GM12864 (cell line): Measurements from ENCODE around the gene RIF1.

Source experiments
- DNase-seq: peaks from one replicate; pipeline ENCODE4 v3.0.0-alpha.2; 2011; ENCODE audit warnings: low read depth
- H3K4me3 ChIP-seq: 2 replicates; pipeline ENCODE4 v1.5.1; 2011; ENCODE audit warnings: mild to moderate bottlenecking, low read depth, low read length, control low read depth
- TF ChIP-seq, protein P1 (sequence below): IDR thresholded peaks from 2 replicates; pipeline ENCODE4 v1.5.1; 2011; ENCODE audit warnings: low read depth, mild to moderate bottlenecking, moderate library complexity, low read length, control low read depth, inconsistent platforms; ENCODE audit errors: missing control alignments

Gene RIF1, protein sequence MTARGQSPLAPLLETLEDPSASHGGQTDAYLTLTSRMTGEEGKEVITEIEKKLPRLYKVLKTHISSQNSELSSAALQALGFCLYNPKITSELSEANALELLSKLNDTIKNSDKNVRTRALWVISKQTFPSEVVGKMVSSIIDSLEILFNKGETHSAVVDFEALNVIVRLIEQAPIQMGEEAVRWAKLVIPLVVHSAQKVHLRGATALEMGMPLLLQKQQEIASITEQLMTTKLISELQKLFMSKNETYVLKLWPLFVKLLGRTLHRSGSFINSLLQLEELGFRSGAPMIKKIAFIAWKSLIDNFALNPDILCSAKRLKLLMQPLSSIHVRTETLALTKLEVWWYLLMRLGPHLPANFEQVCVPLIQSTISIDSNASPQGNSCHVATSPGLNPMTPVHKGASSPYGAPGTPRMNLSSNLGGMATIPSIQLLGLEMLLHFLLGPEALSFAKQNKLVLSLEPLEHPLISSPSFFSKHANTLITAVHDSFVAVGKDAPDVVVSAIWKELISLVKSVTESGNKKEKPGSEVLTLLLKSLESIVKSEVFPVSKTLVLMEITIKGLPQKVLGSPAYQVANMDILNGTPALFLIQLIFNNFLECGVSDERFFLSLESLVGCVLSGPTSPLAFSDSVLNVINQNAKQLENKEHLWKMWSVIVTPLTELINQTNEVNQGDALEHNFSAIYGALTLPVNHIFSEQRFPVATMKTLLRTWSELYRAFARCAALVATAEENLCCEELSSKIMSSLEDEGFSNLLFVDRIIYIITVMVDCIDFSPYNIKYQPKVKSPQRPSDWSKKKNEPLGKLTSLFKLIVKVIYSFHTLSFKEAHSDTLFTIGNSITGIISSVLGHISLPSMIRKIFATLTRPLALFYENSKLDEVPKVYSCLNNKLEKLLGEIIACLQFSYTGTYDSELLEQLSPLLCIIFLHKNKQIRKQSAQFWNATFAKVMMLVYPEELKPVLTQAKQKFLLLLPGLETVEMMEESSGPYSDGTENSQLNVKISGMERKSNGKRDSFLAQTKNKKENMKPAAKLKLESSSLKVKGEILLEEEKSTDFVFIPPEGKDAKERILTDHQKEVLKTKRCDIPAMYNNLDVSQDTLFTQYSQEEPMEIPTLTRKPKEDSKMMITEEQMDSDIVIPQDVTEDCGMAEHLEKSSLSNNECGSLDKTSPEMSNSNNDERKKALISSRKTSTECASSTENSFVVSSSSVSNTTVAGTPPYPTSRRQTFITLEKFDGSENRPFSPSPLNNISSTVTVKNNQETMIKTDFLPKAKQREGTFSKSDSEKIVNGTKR (N-terminal part only)

DNA sequence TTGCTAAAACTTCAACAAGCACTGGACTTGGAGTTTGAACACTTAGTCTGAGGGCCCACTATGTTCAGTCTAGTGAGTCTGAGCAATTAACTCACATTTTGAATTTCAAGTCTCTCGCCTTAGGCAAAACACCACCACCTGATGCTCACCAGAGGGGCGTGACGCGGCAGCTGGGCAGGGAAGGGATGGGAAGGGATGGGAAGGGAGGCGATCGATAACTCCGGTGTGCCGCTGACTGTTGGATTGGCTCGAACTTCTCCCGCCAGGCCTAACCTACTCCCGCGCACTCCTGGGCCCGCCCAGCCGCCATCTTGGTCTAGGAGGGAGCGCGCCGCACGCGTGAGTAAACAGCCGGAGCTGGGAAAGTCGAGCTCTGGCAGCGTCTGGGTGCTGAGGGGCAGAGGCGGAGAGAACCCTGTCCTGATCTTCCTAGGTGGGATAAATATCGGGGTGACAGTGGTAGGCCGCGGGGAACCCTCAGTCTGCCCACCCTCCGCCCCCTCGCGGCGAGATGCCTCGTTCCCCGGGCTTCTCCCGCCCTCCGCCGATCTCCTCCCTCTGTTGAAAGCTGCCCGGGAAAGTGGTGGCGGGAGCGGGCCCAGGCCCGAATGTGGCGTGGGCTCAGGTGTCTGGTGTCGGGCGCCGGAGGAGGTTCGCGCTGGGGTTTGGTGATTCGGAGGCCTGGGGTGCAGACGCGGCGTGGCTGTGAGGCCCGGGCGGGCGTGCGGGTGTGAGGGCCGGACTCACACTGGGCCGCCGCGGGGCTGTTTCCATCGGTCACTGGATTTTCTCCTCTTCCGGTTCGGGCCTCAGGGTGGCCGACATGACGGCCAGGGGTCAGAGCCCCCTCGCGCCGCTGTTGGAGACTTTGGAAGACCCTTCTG is at the start of gene RIF1:
Gene RIF1 (plus strand): TSS at position 302 of the 884 bp plus-strand sequence. CDS start 522 bp downstream, at position 824.
- peak; percentile 44 for DNase-seq
- peak within 1 kb of the TSS; percentile 97 for H3K4me3 ChIP-seq
- TF ChIP-seq, protein P1, sequence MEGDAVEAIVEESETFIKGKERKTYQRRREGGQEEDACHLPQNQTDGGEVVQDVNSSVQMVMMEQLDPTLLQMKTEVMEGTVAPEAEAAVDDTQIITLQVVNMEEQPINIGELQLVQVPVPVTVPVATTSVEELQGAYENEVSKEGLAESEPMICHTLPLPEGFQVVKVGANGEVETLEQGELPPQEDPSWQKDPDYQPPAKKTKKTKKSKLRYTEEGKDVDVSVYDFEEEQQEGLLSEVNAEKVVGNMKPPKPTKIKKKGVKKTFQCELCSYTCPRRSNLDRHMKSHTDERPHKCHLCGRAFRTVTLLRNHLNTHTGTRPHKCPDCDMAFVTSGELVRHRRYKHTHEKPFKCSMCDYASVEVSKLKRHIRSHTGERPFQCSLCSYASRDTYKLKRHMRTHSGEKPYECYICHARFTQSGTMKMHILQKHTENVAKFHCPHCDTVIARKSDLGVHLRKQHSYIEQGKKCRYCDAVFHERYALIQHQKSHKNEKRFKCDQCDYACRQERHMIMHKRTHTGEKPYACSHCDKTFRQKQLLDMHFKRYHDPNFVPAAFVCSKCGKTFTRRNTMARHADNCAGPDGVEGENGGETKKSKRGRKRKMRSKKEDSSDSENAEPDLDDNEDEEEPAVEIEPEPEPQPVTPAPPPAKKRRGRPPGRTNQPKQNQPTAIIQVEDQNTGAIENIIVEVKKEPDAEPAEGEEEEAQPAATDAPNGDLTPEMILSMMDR = peak; percentile 73

DNA sequence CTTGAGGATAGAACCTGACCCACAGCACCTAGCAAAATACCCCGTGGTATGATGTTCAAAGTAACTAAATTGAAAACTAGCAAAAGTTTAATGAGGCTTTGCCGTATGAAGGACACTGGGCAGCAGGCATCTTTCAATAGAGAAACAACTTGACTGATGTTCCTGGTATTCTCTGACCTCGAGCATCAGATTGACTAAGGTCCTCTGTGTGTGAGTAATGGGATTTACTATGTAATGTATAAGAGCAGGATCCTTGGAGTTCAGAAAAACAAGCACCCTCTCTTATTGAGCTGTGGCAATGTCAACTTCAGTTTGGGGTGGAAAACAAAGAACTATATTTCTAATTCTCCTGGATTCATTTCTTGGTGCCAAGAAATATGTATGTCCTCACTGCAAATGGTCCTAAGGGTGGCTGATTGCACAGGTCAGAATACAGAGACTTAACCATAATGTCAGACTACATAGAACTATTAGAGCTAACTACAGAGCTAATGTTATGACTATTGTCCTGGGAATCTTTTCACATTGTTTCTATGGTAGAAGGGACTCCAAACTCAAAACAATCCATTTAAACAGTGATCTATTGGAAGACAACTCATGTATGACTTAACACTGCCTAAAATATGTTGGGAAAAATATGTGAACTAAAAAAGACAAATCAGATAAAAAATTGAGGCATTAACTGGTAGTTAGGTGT is 47.9 kb upstream of the RIF1 start:
- DNase-seq = no peak
- no peak overlapping the region for H3K4me3 ChIP-seq
- TF ChIP-seq, protein P1 = no peak

DNA sequence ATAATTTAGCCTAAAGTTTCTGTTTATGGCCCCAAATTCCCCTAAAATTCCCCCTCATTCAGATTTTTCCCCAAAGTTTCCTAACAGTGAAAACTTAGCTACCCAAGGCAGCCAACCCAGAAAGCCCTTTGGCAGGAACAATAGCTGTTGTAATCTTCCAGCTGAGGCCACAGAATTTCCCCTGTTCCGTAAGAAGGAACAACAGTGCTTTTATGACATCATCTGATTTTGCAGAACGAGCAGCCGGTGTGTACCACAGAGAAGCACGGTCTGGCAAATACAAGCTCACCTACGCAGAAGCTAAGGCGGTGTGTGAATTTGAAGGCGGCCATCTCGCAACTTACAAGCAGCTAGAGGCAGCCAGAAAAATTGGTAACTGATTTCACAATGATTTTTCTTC is 46.0 kb upstream of the RIF1 start:
- H3K4me3 ChIP-seq = no peak overlapping the region
- TF ChIP-seq, protein P1 = no peak
- DNase-seq = peak; percentile 13

DNA sequence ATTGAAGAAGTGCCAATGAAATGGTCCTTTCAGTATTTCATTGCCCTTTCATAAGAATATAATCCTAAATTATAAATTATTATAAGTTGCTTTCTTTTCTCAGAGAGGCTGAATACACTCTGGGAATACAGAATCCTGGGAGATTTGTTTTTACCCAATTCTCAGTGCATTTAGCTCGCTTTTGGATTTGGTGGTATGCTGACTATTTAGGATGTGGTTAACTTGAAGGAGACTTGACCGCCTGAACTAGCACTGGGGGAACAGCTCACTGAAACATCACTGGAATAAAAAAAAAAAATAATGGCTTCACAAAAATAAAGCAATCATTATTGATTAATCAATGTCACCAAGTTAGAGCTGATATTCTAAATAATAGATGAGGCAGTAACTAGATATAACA is 42.1 kb upstream of the RIF1 start:
- TF ChIP-seq, protein P1 = no peak
- no peak overlapping the region for H3K4me3 ChIP-seq
- DNase-seq = no peak

DNA sequence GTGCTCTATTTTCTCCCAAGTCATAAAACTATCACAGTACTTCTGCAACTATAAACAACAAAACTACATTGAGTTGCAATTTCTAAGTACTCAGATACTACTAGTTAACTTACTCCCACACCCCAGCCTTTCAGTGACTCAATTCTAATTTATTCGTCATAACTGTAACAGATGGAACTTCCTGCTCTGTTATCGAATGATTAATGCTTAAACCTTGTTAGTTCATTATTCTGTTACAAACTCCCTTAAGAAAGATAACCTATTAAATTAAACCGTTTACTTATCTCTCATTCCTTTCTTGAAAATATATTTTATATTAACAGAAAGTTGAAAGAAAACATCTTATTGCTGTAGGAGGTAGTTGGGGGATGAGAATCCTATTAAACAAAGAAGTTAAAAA is 35.3 kb upstream of the RIF1 start:
- TF ChIP-seq, protein P1 = no peak
- H3K4me3 ChIP-seq = no peak overlapping the region
- peak; percentile 8 for DNase-seq
